T-helper 22 cell (primary cell): ENCODE measurements around the gene ARID5A.

Experiments used
- DNase-seq: peaks from one replicate; pipeline ENCODE4 v3.0.0-alpha.2; 2020; ENCODE audit warnings: low read depth

The ARID5A gene

GRCh38 chr2:96601382-96602292, 65.1 kb downstream of the ARID5A start:
- no peak for DNase-seq
